Measurements from ENCODE around the gene RFESD.

DNA sequence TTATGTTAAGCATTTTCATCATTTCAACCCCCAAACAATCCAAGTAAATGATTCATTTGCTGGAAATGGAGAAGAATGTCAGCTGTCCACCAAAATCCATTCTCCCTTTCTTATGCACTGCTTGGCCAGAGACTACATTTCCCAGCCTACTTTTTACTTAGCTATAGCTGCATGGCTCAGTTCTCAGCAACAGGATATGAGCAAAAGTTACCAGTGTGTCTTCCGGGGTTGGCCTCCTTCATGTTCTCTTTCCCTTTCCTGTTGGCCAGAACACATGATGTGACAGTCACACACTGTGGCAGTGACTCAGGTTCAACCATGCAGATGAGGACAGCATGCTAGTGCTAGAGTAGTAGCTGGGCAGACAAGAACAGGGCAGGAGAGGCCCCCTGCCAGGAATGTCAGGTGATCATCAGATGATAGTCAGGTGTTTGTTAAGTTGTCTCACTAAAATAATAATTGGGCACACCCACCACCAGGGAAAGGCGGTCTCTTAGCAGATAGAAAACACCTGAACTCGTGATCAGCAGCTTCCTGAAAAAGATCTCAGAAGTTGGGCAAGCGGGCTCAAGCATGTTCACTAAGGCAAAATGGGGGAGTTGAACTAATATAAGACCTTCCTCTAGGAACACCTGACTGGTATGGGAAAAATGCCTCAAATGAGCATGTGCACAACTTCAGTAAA, 14.4 kb upstream of the RFESD start:
- TF ChIP-seq SIN3A (IDR thresholded peaks at IDR 0.05; ENCODE audit: borderline replicate concordance, insufficient read depth, low read depth, low read length): no peak
- TF ChIP-seq, protein P1, sequence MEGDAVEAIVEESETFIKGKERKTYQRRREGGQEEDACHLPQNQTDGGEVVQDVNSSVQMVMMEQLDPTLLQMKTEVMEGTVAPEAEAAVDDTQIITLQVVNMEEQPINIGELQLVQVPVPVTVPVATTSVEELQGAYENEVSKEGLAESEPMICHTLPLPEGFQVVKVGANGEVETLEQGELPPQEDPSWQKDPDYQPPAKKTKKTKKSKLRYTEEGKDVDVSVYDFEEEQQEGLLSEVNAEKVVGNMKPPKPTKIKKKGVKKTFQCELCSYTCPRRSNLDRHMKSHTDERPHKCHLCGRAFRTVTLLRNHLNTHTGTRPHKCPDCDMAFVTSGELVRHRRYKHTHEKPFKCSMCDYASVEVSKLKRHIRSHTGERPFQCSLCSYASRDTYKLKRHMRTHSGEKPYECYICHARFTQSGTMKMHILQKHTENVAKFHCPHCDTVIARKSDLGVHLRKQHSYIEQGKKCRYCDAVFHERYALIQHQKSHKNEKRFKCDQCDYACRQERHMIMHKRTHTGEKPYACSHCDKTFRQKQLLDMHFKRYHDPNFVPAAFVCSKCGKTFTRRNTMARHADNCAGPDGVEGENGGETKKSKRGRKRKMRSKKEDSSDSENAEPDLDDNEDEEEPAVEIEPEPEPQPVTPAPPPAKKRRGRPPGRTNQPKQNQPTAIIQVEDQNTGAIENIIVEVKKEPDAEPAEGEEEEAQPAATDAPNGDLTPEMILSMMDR (IDR thresholded peaks at IDR 0.05): no peak

Measured in Panc1 (cell line).